ENCODE data around the gene MSI2.

The MSI2 gene

DNA sequence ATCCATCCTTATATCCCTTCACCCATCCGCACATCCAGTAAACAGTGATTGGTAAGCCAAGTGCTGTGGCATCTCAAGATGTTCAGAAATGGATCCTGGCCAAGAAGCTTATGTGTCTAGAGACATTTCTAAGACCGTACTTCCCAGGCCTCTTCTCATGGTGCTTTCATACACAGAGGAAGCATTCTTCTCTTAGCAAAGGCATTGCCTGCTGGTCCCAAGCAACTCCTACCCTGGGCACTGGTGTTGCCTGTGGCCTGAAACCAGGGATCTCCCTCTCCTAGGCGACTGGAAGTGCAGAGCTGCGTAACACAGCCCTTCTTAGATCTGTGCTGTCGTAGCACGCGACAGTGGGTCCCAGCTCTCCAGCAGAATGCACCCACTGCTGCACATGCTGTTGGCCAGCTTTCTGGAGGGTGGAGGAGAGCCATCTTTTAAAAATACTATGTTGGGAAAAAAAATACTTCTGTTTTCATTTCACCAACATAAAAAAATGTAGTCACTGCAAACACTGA, 305.9 kb downstream of the MSI2 start:
- DNase-seq = no peak

DNA sequence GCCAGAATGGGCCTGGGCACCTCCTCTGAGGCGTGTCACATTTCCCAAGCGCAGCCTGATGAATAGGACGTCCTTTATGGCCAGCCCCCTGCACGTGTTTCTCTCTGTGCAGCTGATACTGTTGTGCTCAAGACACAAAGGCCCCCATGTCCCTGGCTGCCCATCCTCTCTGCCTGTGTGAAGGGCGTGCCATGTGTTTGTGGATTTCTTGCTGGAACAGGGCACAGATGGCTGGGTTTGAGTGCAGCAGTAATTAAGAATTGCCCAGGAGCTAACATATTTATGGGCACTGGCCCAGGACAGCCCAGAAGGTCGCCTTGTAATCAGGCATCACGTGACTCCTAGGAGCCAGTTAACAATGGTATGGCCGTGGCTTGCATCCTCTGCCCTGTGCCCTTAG, 307.6 kb downstream of the MSI2 start:
- no peak for DNase-seq

DNA sequence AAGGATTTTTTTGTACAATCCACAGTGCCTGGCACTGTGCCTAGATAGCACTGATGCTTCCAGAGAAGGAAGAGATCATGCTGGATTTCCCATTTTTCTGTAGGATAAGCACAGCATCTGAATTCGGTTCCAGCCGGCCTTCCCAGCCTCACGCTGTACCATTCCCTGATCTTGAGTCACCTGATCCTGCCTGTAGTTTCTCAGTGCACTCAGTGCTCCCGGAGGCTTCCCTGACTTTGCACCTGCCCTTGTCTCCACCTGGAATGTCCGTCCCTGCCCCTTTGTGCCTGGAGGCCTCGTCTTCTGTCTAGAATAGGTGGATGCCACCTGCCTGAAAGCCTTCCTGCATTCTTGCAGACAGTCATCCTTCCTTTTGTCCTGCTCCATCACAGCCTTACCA, 308.9 kb downstream of the MSI2 start:
- DNase-seq = no peak

DNA sequence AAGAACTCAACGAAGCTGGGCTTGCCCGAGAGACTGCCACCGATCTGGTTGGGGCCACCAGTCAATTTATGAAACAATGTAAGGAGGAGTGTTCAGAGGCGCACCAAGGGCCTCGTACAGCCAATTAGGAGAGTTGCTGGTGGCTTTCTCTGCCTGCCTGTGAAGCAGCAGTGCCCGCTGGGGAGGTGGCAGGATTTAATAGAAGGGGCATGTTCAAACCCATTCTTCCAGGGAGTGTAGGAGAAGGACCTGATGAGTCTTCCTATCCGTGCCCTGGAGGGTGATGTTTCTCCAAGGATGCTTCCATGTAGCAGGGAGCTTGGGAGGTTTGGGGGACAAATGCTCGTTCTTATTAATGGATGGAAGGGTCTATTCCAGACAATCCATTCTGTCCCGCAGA, 310.4 kb downstream of the MSI2 start:
- no peak for DNase-seq

DNA sequence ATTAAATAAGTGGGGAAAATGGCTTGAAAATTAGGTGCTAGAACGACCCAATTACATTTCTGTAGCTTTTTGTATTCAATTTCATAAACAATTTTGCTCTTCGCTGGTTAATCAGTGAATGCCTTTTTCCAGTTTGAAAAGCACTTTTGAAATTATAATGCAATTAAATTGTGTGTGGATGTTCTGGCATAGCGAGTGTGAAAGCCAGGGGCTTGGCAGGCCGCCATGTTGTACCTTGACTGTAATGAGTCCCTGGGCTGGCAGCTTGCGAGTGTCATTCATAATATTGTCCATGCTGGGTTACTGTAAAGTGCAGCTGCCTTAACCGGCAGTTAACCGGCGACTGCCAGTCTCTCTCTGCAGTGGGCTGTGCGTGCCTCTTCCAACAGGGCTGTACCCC, 310.9 kb downstream of the MSI2 start:
- DNase-seq = no peak

DNA sequence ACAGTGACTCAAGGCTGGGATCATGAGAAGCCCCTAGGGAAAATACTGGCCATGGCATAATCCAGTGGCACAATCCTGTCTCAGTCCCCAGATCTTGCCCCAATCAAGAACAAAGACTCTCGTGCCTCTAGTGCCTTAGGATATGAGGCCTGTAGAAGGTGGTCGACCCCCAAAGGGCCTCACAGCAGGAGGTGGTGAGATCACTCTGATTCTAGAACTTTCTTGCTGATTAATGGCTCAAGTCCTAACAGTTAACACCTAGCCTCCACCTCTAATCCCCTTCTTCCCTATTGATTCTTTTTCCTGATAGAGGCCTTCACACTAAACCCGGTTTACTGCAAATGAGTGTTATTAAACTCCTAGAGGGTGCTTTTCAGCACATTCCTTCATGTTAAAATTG, 312.0 kb downstream of the MSI2 start:
- DNase-seq = no peak

DNA sequence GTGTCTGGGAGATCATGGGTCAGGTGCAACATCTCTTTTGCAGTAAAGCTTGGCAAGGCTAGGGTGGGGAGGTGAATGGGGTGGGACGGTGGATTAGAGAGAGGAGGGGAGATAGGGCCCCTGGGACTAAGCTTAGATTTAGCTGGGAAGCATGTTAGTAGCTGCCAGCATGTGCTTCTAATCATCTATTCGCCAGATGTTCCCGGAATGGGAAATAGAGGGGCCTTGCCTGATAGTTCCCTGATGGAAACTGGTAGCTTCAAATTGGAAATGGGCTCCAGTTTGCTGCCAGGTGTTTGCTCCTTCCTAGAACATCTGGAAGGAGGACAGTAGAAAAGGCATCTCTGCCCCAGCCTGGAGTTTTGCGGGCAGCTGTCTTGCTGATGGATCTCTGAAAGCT, 312.7 kb downstream of the MSI2 start:
- DNase-seq = no peak

DNA sequence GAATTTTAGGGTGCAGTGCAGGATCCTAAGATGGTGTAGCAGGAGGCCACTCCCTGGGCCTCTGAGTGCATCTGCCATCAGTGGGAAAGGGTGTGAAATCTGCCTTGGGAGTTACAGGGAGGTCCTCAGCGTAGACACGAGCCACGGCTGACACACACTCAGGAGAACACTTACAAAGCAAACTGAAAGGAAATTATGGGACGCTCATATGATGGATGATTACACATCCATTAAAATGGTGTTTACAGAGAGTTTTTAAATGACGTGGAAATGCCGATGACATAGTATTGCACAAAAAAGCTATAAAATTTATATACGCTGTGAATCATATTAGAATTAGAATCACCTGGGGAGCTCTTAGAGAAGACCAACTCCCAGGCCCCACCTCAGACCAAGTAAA, 313.5 kb downstream of the MSI2 start:
- no peak for DNase-seq

DNA sequence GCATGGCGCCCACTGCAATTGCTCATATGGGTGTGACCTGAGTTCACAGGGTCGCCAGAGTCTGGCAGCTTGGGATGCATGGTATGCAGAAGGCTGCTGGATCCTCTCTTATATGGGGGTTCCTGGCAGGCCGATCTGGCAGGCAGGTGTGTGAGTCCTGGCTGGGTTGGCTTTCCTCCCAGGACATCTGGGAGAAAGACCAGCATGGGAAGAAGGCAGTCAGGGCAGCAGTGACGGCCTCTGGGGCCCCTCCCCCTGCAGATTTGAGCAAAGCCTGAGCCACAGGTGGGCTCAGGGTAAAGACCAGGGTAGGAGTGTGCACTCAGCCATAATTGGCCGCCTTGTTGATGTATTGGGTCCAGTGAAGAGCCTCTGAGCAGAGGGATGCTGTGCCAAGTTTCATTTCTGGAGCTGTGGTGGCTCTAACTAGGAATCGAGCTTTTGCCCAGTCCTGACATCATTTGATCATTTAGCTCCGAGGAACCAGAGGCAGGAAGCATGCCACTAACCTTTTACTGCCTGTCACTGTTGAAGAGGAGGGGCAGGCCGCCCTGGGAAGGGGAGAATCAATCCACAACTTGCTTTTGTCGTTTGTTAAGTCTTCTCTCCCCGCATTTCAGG, 314.5 kb downstream of the MSI2 start:
- DNase-seq = no peak

DNA sequence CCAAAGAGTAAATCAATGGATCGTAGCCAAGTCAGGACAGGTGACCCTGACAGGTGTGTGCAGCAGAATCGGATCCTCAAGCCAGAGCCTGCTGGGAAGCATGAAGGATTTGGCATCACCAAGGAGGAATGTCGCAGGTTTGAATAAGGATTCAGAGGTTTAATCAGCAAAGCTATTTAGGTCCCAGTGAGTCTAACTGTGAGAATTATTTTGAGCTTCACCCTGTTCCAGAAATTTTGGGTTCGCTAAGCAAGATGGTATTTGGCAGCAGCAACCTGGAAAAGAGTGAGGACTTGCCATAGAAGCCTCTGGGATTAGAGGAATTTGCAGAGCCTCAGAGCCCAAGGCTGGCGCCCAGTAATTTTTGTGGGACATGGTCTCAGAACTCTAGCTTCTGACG, 315.7 kb downstream of the MSI2 start:
- DNase-seq = no peak

DNA sequence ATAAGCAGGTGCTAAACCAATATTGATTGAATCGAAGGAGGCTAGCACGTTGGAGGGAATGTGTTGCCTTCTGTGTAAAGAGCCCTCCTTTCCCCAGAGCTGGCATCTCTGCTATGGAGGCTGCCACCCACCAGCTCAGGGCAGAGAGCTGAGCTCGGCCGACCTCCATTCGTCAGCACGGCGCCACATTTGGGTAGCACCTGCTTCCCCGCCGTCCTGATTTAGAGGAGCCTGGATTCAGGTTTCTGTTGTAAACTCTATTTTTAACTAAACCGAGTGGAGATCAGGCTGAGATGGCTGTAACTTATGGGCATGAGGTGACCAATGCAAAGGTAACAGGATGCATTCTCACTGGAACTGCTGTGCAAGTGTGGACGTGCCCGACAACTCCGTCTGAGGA, 316.3 kb downstream of the MSI2 start:
- DNase-seq = no peak

DNA sequence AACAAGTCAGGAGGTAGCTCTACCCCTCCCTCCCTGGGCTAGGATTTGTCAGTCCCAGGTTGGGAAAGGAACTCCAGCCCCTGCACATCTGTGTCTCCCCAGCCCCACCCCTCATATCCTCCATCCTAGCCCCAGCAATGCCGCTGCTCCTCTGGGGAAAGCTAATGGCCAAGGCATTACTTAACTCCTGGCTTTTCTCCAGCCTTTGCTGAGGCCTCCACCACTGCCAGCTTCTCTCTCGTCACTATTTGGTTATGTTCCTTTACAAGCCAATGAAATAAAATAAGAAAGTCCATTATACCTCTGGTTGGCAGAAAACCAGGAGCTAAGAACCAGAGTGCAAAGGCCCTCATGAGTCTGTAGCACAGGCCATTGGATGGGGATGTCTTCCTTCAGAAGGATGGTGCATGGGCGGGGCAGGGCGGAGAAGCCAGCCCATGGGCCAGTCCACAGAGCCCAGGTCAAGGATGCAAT, 317.8 kb downstream of the MSI2 start:
- DNase-seq = peak; percentile 12

DNA sequence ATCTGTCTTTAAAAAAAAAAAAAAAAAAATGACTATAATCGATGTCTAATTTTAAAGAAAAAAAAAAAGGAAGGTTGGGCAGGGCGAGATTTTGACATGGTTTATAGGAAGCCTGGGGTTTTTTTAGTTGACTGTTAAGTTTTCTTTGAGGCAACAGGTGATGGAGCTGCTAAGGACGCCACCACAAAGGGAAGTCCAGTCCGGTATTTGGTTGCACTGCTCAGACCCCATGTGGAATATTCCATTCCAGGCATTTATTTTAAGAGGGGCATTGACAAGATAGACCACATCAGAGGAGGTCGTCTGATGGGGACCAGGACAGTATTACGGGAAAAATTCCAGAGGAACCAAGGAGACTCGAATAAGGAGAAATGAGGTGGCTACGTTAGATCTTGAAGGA, 320.4 kb downstream of the MSI2 start:
- no peak for DNase-seq

DNA sequence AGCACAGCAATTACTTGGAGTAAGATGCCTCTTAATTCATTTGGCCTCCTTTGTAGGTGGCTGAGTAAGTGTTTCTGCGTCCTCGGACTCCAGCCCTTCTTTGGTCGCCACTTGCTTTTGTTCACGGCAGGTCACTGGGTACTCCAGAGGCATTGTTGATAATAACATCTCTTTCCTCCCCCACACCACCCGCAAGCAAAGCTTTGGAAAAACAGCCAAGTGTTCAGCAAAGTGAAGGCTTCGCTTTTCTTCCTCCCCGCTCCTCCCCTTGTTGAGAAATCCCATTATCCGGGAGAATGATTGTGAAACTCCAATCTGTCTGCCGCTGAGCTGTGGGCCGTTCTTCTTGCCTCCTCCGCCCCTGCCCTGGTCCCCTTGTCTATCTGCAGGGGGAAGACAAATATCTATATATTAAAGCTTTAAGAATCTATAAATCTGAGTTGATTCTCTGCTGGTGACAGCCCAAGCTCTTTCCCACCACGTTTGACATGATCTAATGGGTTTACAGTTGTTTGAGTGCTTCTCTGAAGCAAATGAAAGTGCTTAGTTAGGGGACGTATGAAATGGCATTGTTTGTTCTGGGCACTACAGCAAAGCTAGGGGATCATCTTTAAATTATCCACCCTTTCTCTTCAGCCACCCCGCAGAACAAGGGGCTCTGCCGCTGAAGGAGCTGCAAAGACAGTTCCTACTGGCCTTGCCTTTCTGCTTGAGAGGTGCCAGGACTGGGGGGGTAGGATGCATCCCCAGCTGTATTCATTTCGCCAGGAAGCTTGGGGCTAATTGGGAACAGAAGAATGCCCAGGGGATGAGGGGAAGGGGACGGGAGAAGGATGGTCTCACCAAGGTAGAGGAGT, 321.7 kb downstream of the MSI2 start:
- peak; percentile 62 for DNase-seq

DNA sequence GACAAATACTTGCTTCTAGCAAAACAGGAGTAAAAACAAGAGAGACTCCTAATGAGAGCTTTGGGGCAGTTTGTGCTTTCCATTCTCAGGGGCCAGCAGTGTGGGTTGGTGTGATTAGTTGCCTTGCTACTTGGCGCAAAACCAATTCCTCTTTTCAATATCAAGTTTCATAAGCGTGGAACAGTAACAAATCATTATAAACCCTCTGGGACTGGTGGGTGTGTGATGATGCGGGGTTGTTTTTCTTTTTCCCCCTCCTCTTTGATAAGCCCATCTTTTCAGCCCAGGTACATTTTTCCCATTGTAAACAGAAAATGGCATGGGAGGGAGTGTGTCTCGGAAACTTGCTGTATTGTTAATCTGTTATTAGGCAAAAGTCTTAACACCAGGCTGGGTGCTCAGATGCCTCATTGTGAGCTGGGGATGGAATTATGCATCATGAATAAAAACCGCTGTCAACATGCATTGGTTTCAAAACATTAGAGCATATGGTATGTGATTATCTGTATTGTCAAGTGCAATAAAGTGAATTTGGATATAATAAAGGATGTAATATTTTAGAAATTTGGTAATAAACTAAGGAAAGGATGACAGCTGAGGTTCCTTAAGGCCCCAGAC, 322.4 kb downstream of the MSI2 start:
- peak; percentile 44 for DNase-seq

DNA sequence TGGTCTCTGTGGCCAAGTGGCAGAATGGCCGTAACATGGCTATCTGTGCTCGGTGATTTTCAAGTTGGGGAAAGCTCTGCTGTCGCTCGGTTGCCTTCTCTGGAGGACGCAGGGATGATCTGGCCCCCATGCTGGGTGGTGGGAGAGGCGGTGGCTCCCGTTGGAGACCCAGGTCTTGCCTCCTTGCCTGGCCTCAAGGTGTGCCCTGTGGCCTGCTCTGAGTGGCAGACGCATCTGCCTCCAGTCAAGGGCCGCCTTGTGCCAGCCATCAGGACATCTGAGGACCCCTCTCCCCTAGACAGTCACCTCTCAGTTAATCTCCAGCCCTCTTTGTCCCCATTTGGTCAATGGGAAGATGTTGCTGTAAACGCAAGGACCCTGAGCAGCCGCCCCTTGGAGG, 322.9 kb downstream of the MSI2 start:
- DNase-seq = no peak

DNA sequence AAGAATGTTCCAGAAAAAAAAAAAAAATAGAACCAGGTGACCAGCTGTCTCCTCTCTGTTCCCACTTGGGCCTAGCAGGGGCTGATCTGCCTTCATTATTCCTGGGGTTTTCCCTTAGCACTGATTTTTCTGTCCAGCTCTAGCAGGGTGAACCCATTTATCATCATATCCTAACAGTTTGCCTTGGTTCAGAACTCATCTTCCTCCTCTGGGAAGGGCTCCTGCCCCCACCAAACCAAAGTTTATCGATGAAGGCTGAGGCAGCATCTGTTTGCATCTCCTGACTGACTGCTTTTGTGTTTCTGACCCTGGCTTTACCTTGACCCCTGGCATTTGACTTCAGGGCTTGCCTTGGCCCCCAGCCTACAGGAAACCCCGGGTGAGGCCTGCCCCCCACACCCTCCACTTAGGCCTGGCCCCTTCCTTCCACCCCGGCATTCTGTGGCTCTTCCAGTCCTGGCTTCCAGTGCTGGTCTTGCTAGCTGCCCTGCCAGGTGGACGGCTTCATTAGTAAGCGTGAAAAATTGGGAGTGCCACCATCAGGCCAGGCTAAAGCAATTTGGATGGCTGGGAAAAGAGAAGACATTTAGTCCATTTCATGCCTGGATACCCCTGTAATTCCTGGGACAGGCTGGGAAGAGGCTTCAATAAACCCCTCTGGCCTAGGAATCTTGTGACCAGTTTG, 323.9 kb downstream of the MSI2 start:
- no peak for DNase-seq

DNA sequence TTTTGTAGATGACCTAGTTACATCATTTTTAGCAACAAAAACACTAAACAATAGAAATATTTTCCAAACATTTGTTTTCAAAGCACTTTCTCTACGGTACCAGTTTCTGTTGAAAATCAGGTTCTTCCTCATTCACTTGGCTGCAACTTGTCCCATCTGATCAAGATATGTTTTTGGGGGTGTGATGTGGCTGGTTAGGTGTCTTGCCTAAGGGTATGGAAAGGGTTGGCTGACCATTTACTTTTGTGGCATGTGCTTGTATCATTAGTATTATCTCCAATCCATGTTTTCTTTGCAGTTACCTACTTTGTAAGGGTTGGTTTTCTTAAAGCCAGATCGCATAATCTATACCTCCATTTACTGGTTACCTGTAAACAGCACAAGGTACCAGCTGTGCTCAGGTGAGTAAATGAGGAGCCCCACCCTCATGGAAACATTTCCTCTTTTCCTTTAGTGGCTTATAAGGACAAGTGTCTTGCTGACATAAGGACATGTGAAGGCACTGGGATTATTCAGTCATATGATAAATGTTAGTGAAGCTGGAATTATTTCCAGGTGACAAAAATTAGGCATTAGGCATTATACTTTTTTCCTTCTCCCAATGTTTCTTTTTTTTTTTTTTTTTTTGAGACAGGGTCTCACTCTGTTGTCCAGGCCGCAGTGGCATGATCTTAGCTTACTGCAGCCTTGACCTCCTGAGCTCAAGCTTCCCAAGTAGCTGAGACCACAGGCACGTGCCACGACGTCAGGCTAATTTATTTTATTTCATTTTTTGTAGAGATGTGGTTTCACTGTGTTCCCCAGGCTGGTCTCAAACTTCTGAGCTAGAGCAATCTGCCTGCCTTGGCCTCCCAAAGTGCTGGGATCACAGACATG, 326.8 kb downstream of the MSI2 start:
- DNase-seq = no peak

DNA sequence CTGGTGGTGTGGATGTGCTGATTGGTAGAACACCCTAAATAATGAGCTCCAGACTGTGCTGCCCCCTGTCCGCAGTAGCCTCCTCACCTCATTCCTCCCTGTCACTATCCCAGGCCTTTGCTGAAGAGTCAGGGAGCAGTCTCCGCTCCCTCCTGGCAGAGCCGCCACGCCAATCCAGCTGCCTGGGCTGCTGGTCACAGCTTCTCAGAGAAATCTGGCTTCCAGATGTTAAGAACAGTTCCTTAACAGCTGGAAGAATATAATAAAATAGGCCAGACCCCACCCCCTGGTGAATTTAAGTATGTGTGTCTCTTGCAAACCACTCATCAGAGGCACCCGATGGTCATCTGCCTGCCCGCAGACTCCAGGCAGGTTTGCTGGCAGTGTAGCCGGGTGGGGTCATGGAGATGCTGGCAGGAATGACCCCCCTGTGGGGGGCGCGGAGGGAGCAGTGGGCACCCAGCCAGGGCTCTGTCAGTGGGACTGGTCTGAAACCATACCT, 327.8 kb downstream of the MSI2 start:
- peak; percentile 50 for DNase-seq

DNA sequence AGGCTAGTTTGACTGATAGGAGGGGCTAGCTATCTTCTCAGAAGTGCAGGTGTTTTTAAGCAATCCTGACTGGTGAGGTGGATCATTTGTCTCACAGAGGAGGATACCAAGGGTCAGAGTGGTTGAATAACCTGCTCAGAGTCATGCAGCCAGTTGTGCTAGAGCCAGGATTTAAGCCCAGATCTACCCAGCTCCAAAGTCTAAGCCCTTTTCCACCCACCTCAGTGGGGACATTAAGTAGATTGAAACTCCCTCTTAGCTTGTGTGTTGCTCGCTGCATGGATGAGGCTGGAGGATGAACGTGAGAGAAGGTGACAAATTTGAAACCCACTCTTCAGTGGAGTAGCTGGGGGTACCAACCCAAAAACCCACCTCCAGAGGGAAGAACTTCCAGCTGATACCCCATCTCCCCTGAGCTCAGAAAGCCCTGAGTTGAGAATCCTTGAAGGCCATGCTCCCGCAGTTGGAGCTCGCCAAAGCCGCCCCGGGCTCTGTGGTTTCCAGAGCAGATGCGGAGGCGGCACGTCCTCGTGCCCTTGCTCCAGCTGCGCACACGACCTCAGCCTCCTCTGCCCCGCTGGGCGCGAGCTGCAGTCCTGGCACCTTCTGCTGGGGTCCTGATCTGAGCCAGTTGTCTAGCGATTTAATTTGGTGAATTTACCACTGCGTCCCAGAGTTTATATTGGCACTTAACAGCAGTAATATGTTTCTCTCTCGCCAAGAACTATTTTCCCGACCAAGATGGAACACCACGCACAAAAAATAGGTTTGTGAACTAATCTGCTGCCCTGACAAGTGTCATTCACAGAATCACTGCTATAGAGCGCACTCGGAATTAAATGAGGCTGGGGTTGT, 329.2 kb downstream of the MSI2 start:
- no peak for DNase-seq
